H1 (cell line): ENCODE results near the gene OR5K2. TPM values are rescaled to one million over a fixed set of nuclear protein-coding genes. Genes with fewer than 3 reads are reported as not detected.

ENCODE experiments used
- CTCF ChIA-PET: fragments of 300-600 bp; sonication (Branson Sonifier 250); formaldehyde crosslinking; loops from one replicate; lab custom pipeline; 2021; ENCODE audit not compliant: partially characterized antibody; lab: Charles Lee
- POLR2A ChIA-PET: fragments of 300-600 bp; sonication (Branson Sonifier 250); formaldehyde crosslinking; loops from one replicate; lab custom pipeline; 2021; ENCODE audit warnings: inconsistent platforms; ENCODE audit not compliant: partially characterized antibody; lab: Charles Lee
- DNase-seq, 2 experiments: peaks; one replicate each; pipeline versions ENCODE4 v3.0.0 to v3.0.0-alpha.2; 2010 to 2022; ENCODE audit warnings: low spot score in 2 of 2, low read depth in 1 of 2, mixed read lengths in 1 of 2
- FAIRE-seq: peaks from 2 replicates; lab custom pipeline; 2011; peaks lifted over from hg19 to GRCh38; lab: Jason Lieb, UNC
- H2AFZ ChIP-seq: 2 replicates; pipeline ENCODE4 v1.8.1; 2012; ENCODE audit warnings: low read length, inconsistent platforms
- H2AK5ac ChIP-seq: 2 replicates; pipeline ENCODE4 v1.6.1; 2013; ENCODE audit warnings: low read depth, low read length
- H2BK120ac ChIP-seq: replicated peaks from 2 replicates; pipeline ENCODE3; 2013; ENCODE audit warnings: low read depth, low read length, inconsistent platforms
- H2BK12ac ChIP-seq: 2 replicates; pipeline ENCODE4 v1.6.1; 2013; ENCODE audit warnings: low read depth, low read length
- H2BK15ac ChIP-seq: 2 replicates; pipeline ENCODE4 v1.6.1; 2013; ENCODE audit warnings: low read length
- H2BK20ac ChIP-seq: 2 replicates; pipeline ENCODE4 v1.6.1; 2013; ENCODE audit warnings: low read length
- H2BK5ac ChIP-seq: 2 replicates; pipeline ENCODE4 v1.6.1; 2013; ENCODE audit warnings: low read depth, low read length
- H3K14ac ChIP-seq: 2 replicates; pipeline ENCODE4 v1.6.1; 2013; ENCODE audit warnings: inconsistent platforms; ENCODE audit not compliant: insufficient read length
- H3K18ac ChIP-seq: 2 replicates; pipeline ENCODE4 v1.6.1; 2013; ENCODE audit warnings: low read length; ENCODE audit errors: extremely low read depth
- H3K23ac ChIP-seq: 2 replicates; pipeline ENCODE4 v1.6.1; 2013; ENCODE audit warnings: inconsistent platforms; ENCODE audit not compliant: insufficient read length
- H3K23me2 ChIP-seq: 2 replicates; pipeline ENCODE4 v1.6.1; 2013; ENCODE audit warnings: low read depth, low read length
- H3K27ac ChIP-seq: 2 replicates; pipeline ENCODE4 v1.6.1; 2011; ENCODE audit warnings: low read depth, low read length, inconsistent platforms
- H3K27me3 ChIP-seq, 4 experiments: replicated peaks in 1 of 4; 1 replicate in 1 of 4; 2 replicates in 3 of 4; pipeline versions ENCODE4 v1.6.1 to v1.8.1; 2011 to 2013; ENCODE audit warnings: low read length in 3 of 4, mild to moderate bottlenecking in 3 of 4, inconsistent platforms in 2 of 4, mixed read lengths in 2 of 4, moderate library complexity in 1 of 4; ENCODE audit not compliant: control insufficient read depth in 3 of 4, insufficient read depth in 3 of 4; ENCODE audit errors: extremely low read depth in 1 of 4
- H3K36me3 ChIP-seq, 4 experiments: 2 replicates each; pipeline versions ENCODE4 v1.6.1 to v1.8.1; 2011 to 2013; ENCODE audit warnings: mild to moderate bottlenecking in 4 of 4, low read length in 3 of 4, moderate library complexity in 2 of 4, control low read depth in 1 of 4, inconsistent platforms in 1 of 4; ENCODE audit not compliant: insufficient read depth in 4 of 4, control insufficient read depth in 2 of 4
- H3K4ac ChIP-seq: replicated peaks from 2 replicates; pipeline ENCODE3; 2013; ENCODE audit warnings: low read length, low read depth, mixed read lengths, inconsistent platforms; ENCODE audit not compliant: insufficient read length
- H3K4me1 ChIP-seq, 4 experiments: replicated peaks in 1 of 4; 1 replicate in 1 of 4; 2 replicates in 3 of 4; pipeline versions ENCODE4 v1.6.1 to v1.8.1; 2011 to 2013; ENCODE audit warnings: low read length in 3 of 4, inconsistent platforms in 2 of 4, mixed read lengths in 1 of 4; ENCODE audit not compliant: insufficient read depth in 4 of 4, control insufficient read depth in 3 of 4
- H3K4me2 ChIP-seq, 2 experiments: 2 replicates each; pipeline versions ENCODE4 v1.6.1 to v1.8.1; 2011 to 2013; ENCODE audit warnings: low read depth in 2 of 2, low read length in 2 of 2, control low read depth in 1 of 2, inconsistent platforms in 1 of 2, mild to moderate bottlenecking in 1 of 2; ENCODE audit not compliant: insufficient read depth in 1 of 2
- H3K4me3 ChIP-seq, 4 experiments: fragments of 200-600, 300-600 bp in 1 of 4; sonication (generic), shearing (Covaris generic), sonication (Bioruptor Twin) in 1 of 4; 2 replicates each; pipeline versions ENCODE4 v1.5.1 to v1.8.1; 2011 to 2016; ENCODE audit warnings: low read length in 4 of 4, low read depth in 3 of 4, control low read depth in 2 of 4, inconsistent platforms in 2 of 4, mild to moderate bottlenecking in 2 of 4, mixed read lengths in 1 of 4, moderate library complexity in 1 of 4; ENCODE audit not compliant: insufficient read depth in 2 of 4; ENCODE audit errors: extremely low read depth in 1 of 4
- H3K56ac ChIP-seq: replicated peaks from 2 replicates; pipeline ENCODE3; 2013; ENCODE audit warnings: low read depth, mild to moderate bottlenecking, mixed read lengths, low read length, inconsistent platforms; ENCODE audit not compliant: insufficient read length
- H3K79me1 ChIP-seq: 2 replicates; pipeline ENCODE4 v1.6.1; 2013; ENCODE audit warnings: low read depth, low read length, control low read depth
- H3K79me2 ChIP-seq, 2 experiments: 2 replicates each; pipeline versions ENCODE4 v1.6.1 to v1.8.1; 2012 to 2013; ENCODE audit warnings: low read length in 2 of 2, mild to moderate bottlenecking in 2 of 2, inconsistent platforms in 1 of 2; ENCODE audit not compliant: insufficient read depth in 2 of 2, control insufficient read depth in 1 of 2
- H3K9ac ChIP-seq, 4 experiments: replicated peaks in 1 of 4; 1 replicate in 1 of 4; 2 replicates in 3 of 4; pipeline versions ENCODE4 v1.6.1 to v1.8.1; 2011 to 2013; ENCODE audit warnings: low read depth in 3 of 4, low read length in 3 of 4, control low read depth in 2 of 4, mild to moderate bottlenecking in 2 of 4, moderate library complexity in 2 of 4, inconsistent platforms in 1 of 4; ENCODE audit errors: extremely low read depth in 1 of 4
- H3K9me3 ChIP-seq, 2 experiments: 2 replicates each; pipeline versions ENCODE4 v1.6.1 to v1.8.1; 2012 to 2013; ENCODE audit warnings: mild to moderate bottlenecking in 2 of 2, moderate library complexity in 2 of 2, control low read depth in 1 of 2, inconsistent platforms in 1 of 2, low read depth in 1 of 2, low read length in 1 of 2, mixed read lengths in 1 of 2; ENCODE audit not compliant: insufficient read depth in 2 of 2
- H4K20me1 ChIP-seq, 2 experiments: replicated peaks in 1 of 2; 2 replicates each; pipeline versions ENCODE3 to v1.8.1; 2011 to 2013; ENCODE audit warnings: inconsistent platforms in 2 of 2, low read length in 2 of 2, mild to moderate bottlenecking in 1 of 2; ENCODE audit not compliant: insufficient read depth in 2 of 2, control insufficient read depth in 1 of 2
- H4K5ac ChIP-seq: 2 replicates; pipeline ENCODE4 v1.6.1; 2013; ENCODE audit warnings: low read length, low read depth, mixed read lengths, inconsistent platforms; ENCODE audit not compliant: insufficient read length
- H4K8ac ChIP-seq: 2 replicates; pipeline ENCODE4 v1.8.0; 2013; ENCODE audit warnings: mild to moderate bottlenecking, moderate library complexity, low read length, inconsistent platforms; ENCODE audit not compliant: insufficient read depth; ENCODE audit errors: extremely low read depth
- H4K91ac ChIP-seq: replicated peaks from 2 replicates; pipeline ENCODE3; 2013; ENCODE audit warnings: low read length, mixed read lengths, inconsistent platforms; ENCODE audit not compliant: insufficient read length
- BRCA1 ChIP-seq: IDR thresholded peaks from 2 replicates; pipeline ENCODE4 v1.6.1; 2012; ENCODE audit warnings: low read depth, low read length, improper control_type of control experiment
- CTCF ChIP-seq, 3 experiments: IDR thresholded peaks; 1 replicate in 2 of 3; 2 replicates in 1 of 3; pipeline versions ENCODE4 v1.5.1 to v1.6.1; 2011; ENCODE audit warnings: low read length in 3 of 3, mild to moderate bottlenecking in 3 of 3, inconsistent platforms in 2 of 3, low read depth in 1 of 3, moderate library complexity in 1 of 3; ENCODE audit not compliant: insufficient read depth in 1 of 3; ENCODE audit errors: control extremely low read depth in 1 of 3
- RAD21 ChIP-seq, 2 experiments: IDR thresholded peaks in 1 of 2; conservative IDR thresholded peaks in 1 of 2; 2 replicates each; pipeline ENCODE4 v1.6.1; 2011; ENCODE audit warnings: low read depth in 2 of 2, low read length in 2 of 2, improper control_type of control experiment in 1 of 2, inconsistent platforms in 1 of 2, mild to moderate bottlenecking in 1 of 2, moderate library complexity in 1 of 2
- WGBS, 2 experiments: shearing (Covaris generic) in 1 of 2; methylation state at CpG; one replicate each; pipeline versions ENCODE4 v1.1.6 to v1.1.7; 2013 to 2015; ENCODE audit warnings: low lambda C conversion rate in 2 of 2, mixed read lengths in 2 of 2, inconsistent platforms in 1 of 2, low coverage in 1 of 2, missing lambda C conversion rate in 1 of 2; ENCODE audit not compliant: insufficient replicate concordance in 2 of 2, insufficient coverage in 1 of 2, insufficient read length in 1 of 2; ENCODE audit errors: extremely low coverage in 1 of 2, missing lambda C conversion rate in 1 of 2; 5-methylcytosine and 5-hydroxymethylcytosine counted together
- polyA plus RNA-seq, 7 experiments: library from polyadenylated mRNA; depleted of rRNA in 3 of 7; stranded (reverse) in 5 of 7; unstranded in 2 of 7; fragments of >200 nt in 5 of 7; fragments of 200-250 nt in 2 of 7; gene quantifications; 1 replicate in 5 of 7; 2 replicates in 1 of 7; 4 replicates in 1 of 7; pipeline versions ENCODE4 v1.2.1 to v1.2.3, GENCODE V29; 2011 to 2013; ENCODE audit warnings: missing spikeins in 2 of 7, mixed read lengths in 2 of 7
- total RNA-seq: library from RNA; stranded (reverse); fragmentation: NEBNext Ultra II Directional; extraction: Animal tissue kit (Norgen Biotek cat#: 25700); gene quantifications from 2 replicates; pipeline ENCODE4 v1.2.1, GENCODE V29; 2021

Gene OR5K2
- total and polyA plus RNA-seq, 2 of the 8 experiments (the other 6 are each of a cell fraction or from before 2014, with no cell fraction given), result not detected

- no peak overlapping the region for H3K14ac ChIP-seq
- H3K18ac ChIP-seq, result no peak overlapping the region
- DNase-seq (no peak), FAIRE-seq (no peak)
- no peak overlapping the region for H4K5ac ChIP-seq
- WGBS, 2 experiments, result 92% methylated on average over 2 of the region's 2 CpGs; no CpG with 5 or more reads in 1 of the 2 experiments
- H3K4me3 ChIP-seq, result no peak overlapping the region
- H3K4me1 ChIP-seq, result no peaks in the 10 kb centered on the region
- ChIA-PET CTCF (interaction anchor here (2.0 kb wide), 1 partner anchor 12 kb away, joined by 6 read pairs; no protein-coding TSS in a partner anchor), POLR2A (no interaction called here)
- no peak overlapping the region for H2AFZ ChIP-seq
- H3K79me2 ChIP-seq, result no peaks in the 10 kb centered on the region
- no peak overlapping the region for H2AK5ac ChIP-seq
- no peaks in the 10 kb centered on the region; the same call in 1 of the 2 replicates for H3K23me2 ChIP-seq
- no peak overlapping the region for H3K9ac ChIP-seq
- H3K23ac ChIP-seq, result no peak overlapping the region
- no peaks in the 10 kb centered on the region for H4K20me1 ChIP-seq
- H3K9me3 ChIP-seq, result 0 out of 4 replicates have a peak, but pooled peaks cover 0 to 4% of the 10 kb centered on the region in 2 experiments
- H3K36me3 ChIP-seq, result no peaks in the 10 kb centered on the region
- H2BK120ac ChIP-seq, result no peak overlapping the region
- no peak overlapping the region for H2BK5ac ChIP-seq
- H4K91ac ChIP-seq, result no peak overlapping the region
- no peak overlapping the region for H3K27ac ChIP-seq
- H2BK15ac ChIP-seq, result no peak overlapping the region
- no peak overlapping the region for H2BK20ac ChIP-seq
- no peaks in the 10 kb centered on the region for H3K79me1 ChIP-seq
- TF ChIP-seq BRCA1 (no peak), RAD21 (IDR thresholded peaks at IDR 0.05 in 1 of 2, conservative IDR thresholded peaks at IDR 0.05 in 1 of 2; ENCODE audit: low read depth in 2 of 2, low read length in 2 of 2) (peak; percentile 44 to 50), CTCF (IDR thresholded peaks at IDR 0.05; ENCODE audit: control extremely low read depth in 1 of 3, insufficient read depth in 1 of 3, low read depth in 1 of 3, low read length in 3 of 3) (peak in 2 of 3 experiments; percentile 10 to 31; a peak in 3 of 4 replicates)
- H3K4ac ChIP-seq, result no peak overlapping the region
- H4K8ac ChIP-seq, result no peak overlapping the region
- no peak overlapping the region for H2BK12ac ChIP-seq
- no peak overlapping the region for H3K4me2 ChIP-seq
- no peaks in the 10 kb centered on the region for H3K27me3 ChIP-seq
- no peak overlapping the region for H3K56ac ChIP-seq
Measured at GRCh38 chr3:98457543-98457942, 39.9 kb upstream of the OR5K2 start.
